SK-N-SH treated with all-trans-retinoic acid at 6 μM for 48 hours (cell line): ENCODE measurements around the gene KIAA0513.

Experiments used
- ATAC-seq: fragments of 200-7000 bp; cut with Tn5 transposase; 3 replicates; pipeline ENCODE4 v1.9.1; 2020; ENCODE audit warnings: mild to moderate bottlenecking, moderate library complexity
- BACH2 ChIP-seq: fragments of 250-450 bp; sonication (Bioruptor Pico); IDR thresholded peaks from 2 replicates; pipeline ENCODE4 v1.9.0; 2021; ENCODE audit warnings: mild to moderate bottlenecking, borderline replicate concordance
- CREB5 ChIP-seq: fragments of 250-450 bp; sonication (Bioruptor Pico); IDR thresholded peaks from 2 replicates; pipeline ENCODE4 v1.5.1; 2020; ENCODE audit warnings: low read depth, mild to moderate bottlenecking, moderate library complexity
- CSDC2 ChIP-seq: fragments of 250-450 bp; sonication (Bioruptor Pico); IDR thresholded peaks from 2 replicates; pipeline ENCODE4 v1.5.0; 2020; ENCODE audit warnings: mild to moderate bottlenecking, moderate library complexity
- ESRRG ChIP-seq: fragments of 250-450 bp; sonication (Bioruptor Pico); IDR thresholded peaks from 2 replicates; pipeline ENCODE4 v1.6.1; 2021; ENCODE audit warnings: mild to moderate bottlenecking
- GLIS3 ChIP-seq: fragments of 250-450 bp; sonication (Bioruptor Pico); IDR thresholded peaks from 2 replicates; pipeline ENCODE4 v1.5.0; 2020; ENCODE audit warnings: mild to moderate bottlenecking, moderate library complexity
- ISL1 ChIP-seq: fragments of 250-450 bp; sonication (Bioruptor Pico); IDR thresholded peaks from 2 replicates; pipeline ENCODE4 v2.1.2; 2022; ENCODE audit warnings: mild to moderate bottlenecking, moderate library complexity
- OSR1 ChIP-seq: fragments of 250-450 bp; sonication (Bioruptor Pico); IDR thresholded peaks from 2 replicates; pipeline ENCODE4 v1.8.0; 2022; ENCODE audit warnings: moderate library complexity, mild to moderate bottlenecking, inconsistent platforms
- PPARA ChIP-seq: fragments of 250-450 bp; sonication (Bioruptor Pico); IDR thresholded peaks from 2 replicates; pipeline ENCODE4 v1.5.0; 2020; ENCODE audit warnings: mild to moderate bottlenecking, borderline replicate concordance
- RARB ChIP-seq: fragments of 250-450 bp; sonication (Bioruptor Pico); IDR thresholded peaks from 2 replicates; pipeline ENCODE4 v1.8.0; 2021; ENCODE audit warnings: mild to moderate bottlenecking, moderate library complexity
- TCF4 ChIP-seq: fragments of 250-450 bp; sonication (Bioruptor Pico); IDR thresholded peaks from 2 replicates; pipeline ENCODE4 v1.8.0; 2021; ENCODE audit warnings: mild to moderate bottlenecking, moderate library complexity, borderline replicate concordance
- TOX ChIP-seq: fragments of 250-450 bp; sonication (Bioruptor Pico); IDR thresholded peaks from 2 replicates; pipeline ENCODE4 v1.8.0; 2021; ENCODE audit warnings: mild to moderate bottlenecking, moderate library complexity, borderline replicate concordance
- TSHZ2 ChIP-seq: fragments of 250-450 bp; sonication (Bioruptor Pico); IDR thresholded peaks from 2 replicates; pipeline ENCODE4 v1.5.0; 2020; ENCODE audit warnings: mild to moderate bottlenecking, moderate library complexity
- ZC3H10 ChIP-seq: fragments of 250-450 bp; sonication (Bioruptor Pico); IDR thresholded peaks from 2 replicates; pipeline ENCODE4 v1.5.1; 2021; ENCODE audit warnings: mild to moderate bottlenecking, moderate library complexity
- ZFP3 ChIP-seq: fragments of 250-450 bp; sonication (Bioruptor Pico); IDR thresholded peaks from 2 replicates; pipeline ENCODE4 v1.5.0; 2020; ENCODE audit warnings: mild to moderate bottlenecking, moderate library complexity
- ZFP30 ChIP-seq: fragments of 450-650 bp; formaldehyde crosslinking; IDR thresholded peaks from 2 replicates; pipeline ENCODE4 v1.5.0; 2022; ENCODE audit warnings: mild to moderate bottlenecking, moderate library complexity
- ZNF565 ChIP-seq: fragments of 450-650 bp; formaldehyde crosslinking; conservative IDR thresholded peaks from 2 replicates; pipeline ENCODE4 v1.5.0; 2020; ENCODE audit warnings: low read depth, mild to moderate bottlenecking, moderate library complexity
- ZNF70 ChIP-seq: fragments of 450-650 bp; formaldehyde crosslinking; IDR thresholded peaks from 2 replicates; pipeline ENCODE4 v1.5.0; 2020; ENCODE audit warnings: mild to moderate bottlenecking, moderate library complexity
- ZNF8 ChIP-seq: fragments of 450-650 bp; formaldehyde crosslinking; IDR thresholded peaks from 2 replicates; pipeline ENCODE4 v1.5.0; 2020; ENCODE audit warnings: mild to moderate bottlenecking, moderate library complexity
- TF ChIP-seq, protein P1 (sequence below): fragments of 250-450 bp; sonication (Bioruptor Pico); IDR thresholded peaks from 2 replicates; pipeline ENCODE4 v1.8.0; 2020; ENCODE audit warnings: mild to moderate bottlenecking, moderate library complexity, borderline replicate concordance
- TF ChIP-seq, protein P2 (sequence below): fragments of 250-450 bp; sonication (Bioruptor Pico); IDR thresholded peaks from 2 replicates; pipeline ENCODE4 v1.5.1; 2021; ENCODE audit warnings: mild to moderate bottlenecking, moderate library complexity

The KIAA0513 gene

GRCh38 chr16:85105475-85105874, 77.9 kb downstream of the KIAA0513 start:
- ATAC-seq = no peak
- TF ChIP-seq GLIS3 = no peak
- TF ChIP-seq CSDC2 (CRISPR knock-in tag) = no peak
- no peak for TF ChIP-seq ZNF8 (CRISPR knock-in tag)
- no peak for TF ChIP-seq CREB5 (CRISPR knock-in tag)

- no peak for ATAC-seq
- TF ChIP-seq TSHZ2 (CRISPR knock-in tag) (no peak), TCF4 (no peak), GLIS3 (no peak), ESRRG (no peak), ZNF70 (CRISPR knock-in tag) (no peak), BACH2 (no peak), PPARA (no peak), ZNF565 (no peak), ZC3H10 (CRISPR knock-in tag) (no peak)
- TF ChIP-seq, protein P1, sequence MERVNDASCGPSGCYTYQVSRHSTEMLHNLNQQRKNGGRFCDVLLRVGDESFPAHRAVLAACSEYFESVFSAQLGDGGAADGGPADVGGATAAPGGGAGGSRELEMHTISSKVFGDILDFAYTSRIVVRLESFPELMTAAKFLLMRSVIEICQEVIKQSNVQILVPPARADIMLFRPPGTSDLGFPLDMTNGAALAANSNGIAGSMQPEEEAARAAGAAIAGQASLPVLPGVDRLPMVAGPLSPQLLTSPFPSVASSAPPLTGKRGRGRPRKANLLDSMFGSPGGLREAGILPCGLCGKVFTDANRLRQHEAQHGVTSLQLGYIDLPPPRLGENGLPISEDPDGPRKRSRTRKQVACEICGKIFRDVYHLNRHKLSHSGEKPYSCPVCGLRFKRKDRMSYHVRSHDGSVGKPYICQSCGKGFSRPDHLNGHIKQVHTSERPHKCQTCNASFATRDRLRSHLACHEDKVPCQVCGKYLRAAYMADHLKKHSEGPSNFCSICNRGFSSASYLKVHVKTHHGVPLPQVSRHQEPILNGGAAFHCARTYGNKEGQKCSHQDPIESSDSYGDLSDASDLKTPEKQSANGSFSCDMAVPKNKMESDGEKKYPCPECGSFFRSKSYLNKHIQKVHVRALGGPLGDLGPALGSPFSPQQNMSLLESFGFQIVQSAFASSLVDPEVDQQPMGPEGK (CRISPR knock-in tag) = no peak
- TF ChIP-seq, protein P2, sequence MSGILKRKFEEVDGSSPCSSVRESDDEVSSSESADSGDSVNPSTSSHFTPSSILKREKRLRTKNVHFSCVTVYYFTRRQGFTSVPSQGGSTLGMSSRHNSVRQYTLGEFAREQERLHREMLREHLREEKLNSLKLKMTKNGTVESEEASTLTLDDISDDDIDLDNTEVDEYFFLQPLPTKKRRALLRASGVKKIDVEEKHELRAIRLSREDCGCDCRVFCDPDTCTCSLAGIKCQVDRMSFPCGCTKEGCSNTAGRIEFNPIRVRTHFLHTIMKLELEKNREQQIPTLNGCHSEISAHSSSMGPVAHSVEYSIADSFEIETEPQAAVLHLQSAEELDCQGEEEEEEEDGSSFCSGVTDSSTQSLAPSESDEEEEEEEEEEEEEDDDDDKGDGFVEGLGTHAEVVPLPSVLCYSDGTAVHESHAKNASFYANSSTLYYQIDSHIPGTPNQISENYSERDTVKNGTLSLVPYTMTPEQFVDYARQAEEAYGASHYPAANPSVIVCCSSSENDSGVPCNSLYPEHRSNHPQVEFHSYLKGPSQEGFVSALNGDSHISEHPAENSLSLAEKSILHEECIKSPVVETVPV (CRISPR knock-in tag) = no peak
Observed at GRCh38 chr16:85107083-85107482, 79.5 kb downstream of the KIAA0513 start.

GRCh38 chr16:85107532-85107931, 79.9 kb downstream of the KIAA0513 start:
- TF ChIP-seq OSR1 (CRISPR knock-in tag) (no peak), CSDC2 (CRISPR knock-in tag) (no peak), PPARA (no peak), ISL1 (CRISPR knock-in tag) (no peak), ZNF565 (no peak), ZFP30 (no peak), ZFP3 (CRISPR knock-in tag) (no peak), ZNF70 (CRISPR knock-in tag) (no peak), RARB (CRISPR knock-in tag) (no peak), CREB5 (CRISPR knock-in tag) (no peak)

GRCh38 chr16:85110105-85110504, 82.5 kb downstream of the KIAA0513 start:
- ATAC-seq = no peak
- TF ChIP-seq RARB (CRISPR knock-in tag) (no peak), ISL1 (CRISPR knock-in tag) (no peak), ZC3H10 (CRISPR knock-in tag) (no peak), TOX (CRISPR knock-in tag) (no peak), ZFP3 (CRISPR knock-in tag) (no peak), ZNF565 (no peak), CSDC2 (CRISPR knock-in tag) (no peak), CREB5 (CRISPR knock-in tag) (no peak), OSR1 (CRISPR knock-in tag) (no peak), ESRRG (no peak), PPARA (no peak), TSHZ2 (CRISPR knock-in tag) (no peak), ZNF8 (CRISPR knock-in tag) (no peak), TCF4 (no peak), ZNF70 (CRISPR knock-in tag) (no peak)
- TF ChIP-seq, protein P1 (CRISPR knock-in tag) = no peak

More at GRCh38 chr16:85107532-85107931, 79.9 kb downstream of the KIAA0513 start:
- no peak for ATAC-seq
